Endothelial cell of umbilical vein (primary cell): ENCODE results near the gene CENPB.

Experiments used
- EZH2 ChIP-seq: IDR thresholded peaks from 2 replicates; pipeline ENCODE4 v1.6.1; 2012; ENCODE audit warnings: borderline replicate concordance, low read depth, mild to moderate bottlenecking, moderate library complexity, low read length, inconsistent platforms; ENCODE audit not compliant: severe bottlenecking
- FOS ChIP-seq: IDR thresholded peaks from 2 replicates; pipeline ENCODE4 v1.6.1; 2011; ENCODE audit warnings: mild to moderate bottlenecking, low read length, moderate library complexity, borderline replicate concordance; ENCODE audit not compliant: insufficient read depth
- GATA2 ChIP-seq: IDR thresholded peaks from 2 replicates; pipeline ENCODE4 v1.7.0; 2011; ENCODE audit warnings: low read depth, mild to moderate bottlenecking, moderate library complexity, mixed read lengths, low read length; ENCODE audit not compliant: insufficient read length, insufficient read depth
- JUN ChIP-seq: IDR thresholded peaks from 2 replicates; pipeline ENCODE4 v1.6.1; 2011; ENCODE audit warnings: borderline replicate concordance, low read depth; ENCODE audit not compliant: insufficient read length, insufficient read depth
- MYC ChIP-seq: IDR thresholded peaks from one replicate; pipeline ENCODE4 v1.6.1; 2011; ENCODE audit warnings: mild to moderate bottlenecking, low read depth, low read length
- POLR2A ChIP-seq: IDR thresholded peaks from 2 replicates; pipeline ENCODE4 v1.6.1; 2012; ENCODE audit warnings: low read depth, mild to moderate bottlenecking, control low read depth, low read length
- POLR2AphosphoS5 ChIP-seq: IDR thresholded peaks from 2 replicates; pipeline ENCODE4 v1.6.1; 2012; ENCODE audit warnings: low read depth, mild to moderate bottlenecking, control low read depth, low read length, moderate library complexity; ENCODE audit not compliant: insufficient read depth
- TF ChIP-seq, protein P1 (sequence below), 2 donors: IDR thresholded peaks; 1 replicate in 1 of 2; 2 replicates in 1 of 2; pipeline ENCODE4 v1.5.1; 2011; ENCODE audit warnings: low read length in 2 of 2, mild to moderate bottlenecking in 2 of 2, moderate library complexity in 2 of 2, control low read depth in 1 of 2, inconsistent platforms in 1 of 2, low read depth in 1 of 2; ENCODE audit not compliant: insufficient read depth in 1 of 2; ENCODE audit errors: extremely low read depth in 1 of 2
- TF ChIP-seq, protein P2 (sequence below): IDR thresholded peaks from 2 replicates; pipeline ENCODE4 v1.6.1; 2011; ENCODE audit not compliant: insufficient read depth, insufficient read length

DNA sequence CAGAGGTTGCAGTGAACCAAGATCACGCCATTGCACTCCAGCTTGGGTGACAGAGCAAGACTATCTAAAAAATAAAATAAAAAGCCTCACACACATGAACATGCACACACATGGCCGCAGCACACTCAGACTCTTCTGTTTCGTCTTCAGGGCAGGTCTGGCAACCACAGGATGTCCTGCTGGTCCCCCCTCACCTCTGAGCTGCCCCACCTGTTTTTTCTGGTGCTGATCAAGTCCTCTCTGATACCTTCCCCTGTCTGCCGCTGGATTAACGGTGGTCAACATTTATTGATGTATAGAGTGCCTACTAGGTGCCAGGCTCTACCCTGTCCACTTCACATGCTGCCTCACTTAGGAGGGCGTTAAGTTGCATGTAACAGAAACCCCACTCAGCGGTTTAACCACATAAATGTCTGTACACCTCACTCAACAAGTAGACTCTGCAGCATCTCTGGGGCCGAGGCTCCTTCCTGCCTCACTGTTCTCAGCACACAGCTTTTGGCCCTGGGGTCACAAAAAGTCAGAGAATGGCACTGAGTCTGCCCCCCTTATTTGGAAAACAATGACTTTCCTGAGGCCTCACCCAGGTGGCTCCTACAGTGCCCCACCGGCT, 29.3 kb upstream of the CENPB start:
- TF ChIP-seq, protein P1, sequence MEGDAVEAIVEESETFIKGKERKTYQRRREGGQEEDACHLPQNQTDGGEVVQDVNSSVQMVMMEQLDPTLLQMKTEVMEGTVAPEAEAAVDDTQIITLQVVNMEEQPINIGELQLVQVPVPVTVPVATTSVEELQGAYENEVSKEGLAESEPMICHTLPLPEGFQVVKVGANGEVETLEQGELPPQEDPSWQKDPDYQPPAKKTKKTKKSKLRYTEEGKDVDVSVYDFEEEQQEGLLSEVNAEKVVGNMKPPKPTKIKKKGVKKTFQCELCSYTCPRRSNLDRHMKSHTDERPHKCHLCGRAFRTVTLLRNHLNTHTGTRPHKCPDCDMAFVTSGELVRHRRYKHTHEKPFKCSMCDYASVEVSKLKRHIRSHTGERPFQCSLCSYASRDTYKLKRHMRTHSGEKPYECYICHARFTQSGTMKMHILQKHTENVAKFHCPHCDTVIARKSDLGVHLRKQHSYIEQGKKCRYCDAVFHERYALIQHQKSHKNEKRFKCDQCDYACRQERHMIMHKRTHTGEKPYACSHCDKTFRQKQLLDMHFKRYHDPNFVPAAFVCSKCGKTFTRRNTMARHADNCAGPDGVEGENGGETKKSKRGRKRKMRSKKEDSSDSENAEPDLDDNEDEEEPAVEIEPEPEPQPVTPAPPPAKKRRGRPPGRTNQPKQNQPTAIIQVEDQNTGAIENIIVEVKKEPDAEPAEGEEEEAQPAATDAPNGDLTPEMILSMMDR (IDR thresholded peaks at IDR 0.05; ENCODE audit: extremely low read depth in 1 of 2, insufficient read depth in 1 of 2, low read depth in 1 of 2, low read length in 2 of 2): no peak
- no peak for TF ChIP-seq EZH2
- TF ChIP-seq POLR2A: no peak
- no peak for TF ChIP-seq POLR2AphosphoS5
- TF ChIP-seq MYC: no peak
- no peak for TF ChIP-seq FOS
- TF ChIP-seq, protein P2, sequence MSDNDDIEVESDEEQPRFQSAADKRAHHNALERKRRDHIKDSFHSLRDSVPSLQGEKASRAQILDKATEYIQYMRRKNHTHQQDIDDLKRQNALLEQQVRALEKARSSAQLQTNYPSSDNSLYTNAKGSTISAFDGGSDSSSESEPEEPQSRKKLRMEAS: no peak
- TF ChIP-seq JUN: no peak
- TF ChIP-seq GATA2: no peak
